A549 (cell line): ENCODE results near the gene LCK. TPM values are rescaled to one million over a fixed set of nuclear protein-coding genes. Genes with fewer than 3 reads are reported as not detected.
A peak's percentile ranks its signal among the peaks of the same experiment; 100 is the strongest.

Experiments
- ATAC-seq, 2 experiments: fragments of 200-7000 bp in 1 of 2; fragments of >200 bp in 1 of 2; cut with Nextera tagmentation in 1 of 2; cut with Tn5 transposase in 1 of 2; 3 replicates each; pipeline versions ENCODE4 v1.8.0 to v1.9.1; 2018 to 2020; ENCODE audit warnings: mild to moderate bottlenecking in 1 of 2, moderate library complexity in 1 of 2
- CTCF ChIA-PET: fragments of 300-600 bp; sonication (Branson Sonifier 250); formaldehyde crosslinking; extraction: SDS; loops from one replicate; lab custom pipeline; 2021; ENCODE audit warnings: antibody characterized with exemption, inconsistent platforms; lab: Yijun Ruan, JAX
- POLR2A ChIA-PET: fragments of 350-600 bp; formaldehyde crosslinking; extraction: SDS; loops from one replicate; lab custom pipeline; 2021; ENCODE audit warnings: antibody characterized with exemption, inconsistent platforms; lab: Yijun Ruan, JAX
- DNase-seq, 2 experiments: peaks; one replicate each; pipeline versions ENCODE4 v3.0.0 to v3.0.0-alpha.2; 2011 to 2016; ENCODE audit warnings: low read depth in 1 of 2, low spot score in 1 of 2
- FAIRE-seq: peaks from 2 replicates; lab custom pipeline; 2011; peaks lifted over from hg19 to GRCh38; lab: Jason Lieb, UNC
- H3K27ac ChIP-seq, 2 experiments: fragments of >200 bp; sonication (Bioruptor Twin); formaldehyde crosslinking; 3 replicates each; pipeline ENCODE4 v1.5.1; 2016 to 2017
- H3K4me1 ChIP-seq: fragments of >200 bp; sonication (Bioruptor Twin); formaldehyde crosslinking; 3 replicates; pipeline ENCODE4 v1.6.1; 2016
- H3K4me2 ChIP-seq: fragments of >200 bp; sonication (Bioruptor Twin); formaldehyde crosslinking; 3 replicates; pipeline ENCODE4 v1.6.1; 2016
- H3K4me3 ChIP-seq: fragments of >200 bp; sonication (Bioruptor Twin); formaldehyde crosslinking; 3 replicates; pipeline ENCODE4 v1.5.1; 2016
- H3K9me3 ChIP-seq: fragments of >200 bp; sonication (Bioruptor Twin); formaldehyde crosslinking; 3 replicates; pipeline ENCODE4 v1.6.1; 2016
- CBX2 ChIP-seq: fragments of 200-600 bp; sonication (generic); IDR thresholded peaks from 2 replicates; pipeline ENCODE4 v1.6.1; 2016; ENCODE audit warnings: low read depth, mild to moderate bottlenecking, borderline replicate concordance
- CBX8 ChIP-seq: fragments of 200-600 bp; sonication (generic); IDR thresholded peaks from 2 replicates; pipeline ENCODE4 v1.6.1; 2016
- CEBPB ChIP-seq, 2 experiments: fragments of >200 bp in 1 of 2; sonication (Bioruptor Twin) in 1 of 2; formaldehyde crosslinking in 1 of 2; IDR thresholded peaks; 2 replicates each; pipeline ENCODE4 v1.6.1; 2012 to 2016
- CHD4 ChIP-seq: fragments of 200-600 bp; sonication (generic); IDR thresholded peaks from 2 replicates; pipeline ENCODE4 v1.6.1; 2016; ENCODE audit warnings: antibody characterized with exemption, mild to moderate bottlenecking, borderline replicate concordance
- EHMT2 ChIP-seq: fragments of 200-600 bp; sonication (generic); IDR thresholded peaks from 2 replicates; pipeline ENCODE4 v1.6.1; 2016; ENCODE audit warnings: antibody characterized with exemption, low read depth, mild to moderate bottlenecking, moderate library complexity
- EP300 ChIP-seq, 2 experiments: fragments of >200 bp; sonication (Bioruptor Twin); formaldehyde crosslinking; IDR thresholded peaks; 2 replicates in 1 of 2; 3 replicates in 1 of 2; pipeline ENCODE4 v1.6.1; 2016 to 2017
- JUN ChIP-seq, 2 experiments: fragments of >200 bp; sonication (Bioruptor Twin); formaldehyde crosslinking; IDR thresholded peaks; 2 replicates in 1 of 2; 3 replicates in 1 of 2; pipeline ENCODE4 v1.6.1; 2016 to 2017
- KDM5A ChIP-seq: fragments of 200-600 bp; sonication (generic); IDR thresholded peaks from 2 replicates; pipeline ENCODE4 v1.6.1; 2016; ENCODE audit warnings: antibody characterized with exemption, mild to moderate bottlenecking
- MAFK ChIP-seq: fragments of 450-650 bp; IDR thresholded peaks from 2 replicates; pipeline ENCODE4 v1.6.1; 2014; ENCODE audit not compliant: partially characterized antibody
- MAX ChIP-seq: IDR thresholded peaks from 2 replicates; pipeline ENCODE4 v1.6.1; 2012
- MYC ChIP-seq: IDR thresholded peaks from 2 replicates; pipeline ENCODE4 v1.6.1; 2012; ENCODE audit warnings: mild to moderate bottlenecking, inconsistent platforms, low read length, improper control_type of control experiment, borderline replicate concordance
- NFE2L2 ChIP-seq: fragments of 150-350 bp; conservative IDR thresholded peaks from 2 replicates; pipeline ENCODE4 v1.6.1; 2014; ENCODE audit warnings: low read length
- NPAS2 ChIP-seq: fragments of 250-450 bp; sonication (Bioruptor Pico); IDR thresholded peaks from 2 replicates; pipeline ENCODE4 v1.8.0; 2022; ENCODE audit warnings: mild to moderate bottlenecking, moderate library complexity, borderline replicate concordance
- NR3C1 ChIP-seq: fragments of >200 bp; sonication (Bioruptor Twin); formaldehyde crosslinking; IDR thresholded peaks from 3 replicates; pipeline ENCODE4 v1.6.1; 2017
- RAD21 ChIP-seq, 2 experiments: fragments of >200 bp in 1 of 2; sonication (Bioruptor Twin) in 1 of 2; formaldehyde crosslinking in 1 of 2; IDR thresholded peaks in 1 of 2; conservative IDR thresholded peaks in 1 of 2; 2 replicates in 1 of 2; 3 replicates in 1 of 2; pipeline ENCODE4 v1.6.1; 2012 to 2018; ENCODE audit warnings: inconsistent platforms in 1 of 2
- RARB ChIP-seq: fragments of 250-450 bp; sonication (Bioruptor Pico); IDR thresholded peaks from 2 replicates; pipeline ENCODE4 v1.8.0; 2021; ENCODE audit warnings: mild to moderate bottlenecking, moderate library complexity
- RNF2 ChIP-seq: fragments of 200-600 bp; sonication (generic); IDR thresholded peaks from 2 replicates; pipeline ENCODE4 v1.6.1; 2016; ENCODE audit warnings: low read depth, mild to moderate bottlenecking, antibody characterized with exemption, moderate library complexity, borderline replicate concordance
- SREBF2 ChIP-seq: fragments of 450-650 bp; IDR thresholded peaks from 2 replicates; pipeline ENCODE4 v1.6.1; 2014; ENCODE audit warnings: mild to moderate bottlenecking, moderate library complexity
- TFCP2L1 ChIP-seq: fragments of 250-450 bp; sonication (Bioruptor Pico); IDR thresholded peaks from 2 replicates; pipeline ENCODE4 v1.5.0; 2021; ENCODE audit warnings: mild to moderate bottlenecking
- ZC3H11A ChIP-seq: fragments of 450-650 bp; IDR thresholded peaks from 2 replicates; pipeline ENCODE4 v1.6.1; 2014; ENCODE audit warnings: antibody characterized with exemption, mild to moderate bottlenecking
- ZFP36 ChIP-seq: fragments of 450-650 bp; IDR thresholded peaks from 2 replicates; pipeline ENCODE4 v1.6.1; 2014; ENCODE audit warnings: borderline replicate concordance; ENCODE audit not compliant: partially characterized antibody
- WGBS: methylation state at CpG from one replicate; pipeline ENCODE4 v1.1.6; 2017; ENCODE audit errors: missing lambda C conversion rate; 5-methylcytosine and 5-hydroxymethylcytosine counted together
- polyA plus RNA-seq, 4 experiments: library from polyadenylated mRNA; depleted of rRNA in 3 of 4; stranded (reverse); fragments of >200 nt; fragmentation: RNase III in 1 of 4; extraction: RNeasy Plus Mini Kit Qiagen cat#74134 plus additional on column Dnase treatment in 1 of 4; gene quantifications; 2 replicates in 3 of 4; 3 replicates in 1 of 4; pipeline ENCODE4 v1.2.3, GENCODE V29; 2011 to 2017
- TF ChIP-seq, protein P1 (sequence below): fragments of >200 bp; sonication (Bioruptor Twin); formaldehyde crosslinking; IDR thresholded peaks from 2 replicates; pipeline ENCODE4 v1.6.1; 2016
- TF ChIP-seq, protein P2 (sequence below): fragments of 250-450 bp; sonication (Bioruptor Pico); IDR thresholded peaks from 2 replicates; pipeline ENCODE4 v1.5.0; 2020; ENCODE audit warnings: low read depth, mild to moderate bottlenecking, moderate library complexity
- TF ChIP-seq, protein P3 (sequence below): fragments of >200 bp; sonication (Bioruptor Twin); formaldehyde crosslinking; IDR thresholded peaks from 3 replicates; pipeline ENCODE4 v1.5.1; 2016

Gene LCK
- polyA plus RNA-seq, 2 of the 4 experiments (the other 2 are of a cell fraction): 0.03 TPM; not detected in 1

GRCh38 chr1:32327204-32327603 lies 76.1 kb downstream of the LCK start:
- 100% methylated on average over 8 of the region's 11 CpGs for WGBS
- Histone ChIP-seq H3K27ac (no peak overlapping the region), H3K4me1 (peaks cover 20% of the 10 kb centered on the region), H3K4me2 (no peak overlapping the region), H3K4me3 (no peak overlapping the region), H3K9me3 (no peaks in the 10 kb centered on the region)
- DNase-seq (no peak), ATAC-seq (no peak), FAIRE-seq (no peak)
- POLR2A ChIA-PET: no interaction called here
- no peak for TF ChIP-seq KDM5A
- TF ChIP-seq NPAS2 (CRISPR knock-in tag): no peak
- no peak for TF ChIP-seq ZC3H11A
- TF ChIP-seq, protein P1, sequence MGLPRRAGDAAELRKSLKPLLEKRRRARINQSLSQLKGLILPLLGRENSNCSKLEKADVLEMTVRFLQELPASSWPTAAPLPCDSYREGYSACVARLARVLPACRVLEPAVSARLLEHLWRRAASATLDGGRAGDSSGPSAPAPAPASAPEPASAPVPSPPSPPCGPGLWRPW: no peak
- TF ChIP-seq MYC: no peak
- no peak for TF ChIP-seq CBX8
- TF ChIP-seq NFE2L2: no peak
- TF ChIP-seq MAX: no peak
- no peak for TF ChIP-seq CBX2
- TF ChIP-seq JUN (IDR thresholded peaks at IDR 0.05): no peak
- no peak for TF ChIP-seq RARB
- no peak for TF ChIP-seq CHD4
- no peak for TF ChIP-seq EP300 (IDR thresholded peaks at IDR 0.05)
- TF ChIP-seq CEBPB (IDR thresholded peaks at IDR 0.05): no peak
- TF ChIP-seq MAFK: no peak
- TF ChIP-seq EHMT2: no peak
- no peak for TF ChIP-seq TFCP2L1 (CRISPR knock-in tag)
- TF ChIP-seq RNF2: no peak
- TF ChIP-seq NR3C1: no peak
- CTCF ChIA-PET: interaction anchor here (0.9 kb wide), 1 partner anchor 112 kb away, joined by 4 read pairs; no protein-coding TSS in a partner anchor

- ChIA-PET CTCF (interaction anchor here (1.5 to 5.3 kb wide), 2 partner anchors 15 to 115 kb away, joined by 3 to 20 read pairs; no protein-coding TSS in a partner anchor), POLR2A (interaction anchor here (1.2 to 2.0 kb wide), 2 partner anchors 8 to 65 kb away, joined by 4 to 7 read pairs; partner anchors contain the start of gene BSDC1)
- Histone ChIP-seq H3K4me2 (no peak overlapping the region), H3K9me3 (no peaks in the 10 kb centered on the region), H3K4me1 (peaks cover 28% of the 10 kb centered on the region), H3K4me3 (no peak overlapping the region), H3K27ac (no peak overlapping the region)
- 87% methylated on average over 4 of the region's 4 CpGs for WGBS
- DNase-seq (no peak), ATAC-seq (no peak), FAIRE-seq (no peak)
- TF ChIP-seq, protein P2, sequence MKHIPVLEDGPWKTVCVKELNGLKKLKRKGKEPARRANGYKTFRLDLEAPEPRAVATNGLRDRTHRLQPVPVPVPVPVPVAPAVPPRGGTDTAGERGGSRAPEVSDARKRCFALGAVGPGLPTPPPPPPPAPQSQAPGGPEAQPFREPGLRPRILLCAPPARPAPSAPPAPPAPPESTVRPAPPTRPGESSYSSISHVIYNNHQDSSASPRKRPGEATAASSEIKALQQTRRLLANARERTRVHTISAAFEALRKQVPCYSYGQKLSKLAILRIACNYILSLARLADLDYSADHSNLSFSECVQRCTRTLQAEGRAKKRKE (CRISPR knock-in tag): no peak
- TF ChIP-seq SREBF2 (no peak), RAD21 (conservative IDR thresholded peaks at IDR 0.05 in 1 of 2, IDR thresholded peaks at IDR 0.05 in 1 of 2) (no peak), ZFP36 (peak; percentile 49)
- TF ChIP-seq, protein P3, sequence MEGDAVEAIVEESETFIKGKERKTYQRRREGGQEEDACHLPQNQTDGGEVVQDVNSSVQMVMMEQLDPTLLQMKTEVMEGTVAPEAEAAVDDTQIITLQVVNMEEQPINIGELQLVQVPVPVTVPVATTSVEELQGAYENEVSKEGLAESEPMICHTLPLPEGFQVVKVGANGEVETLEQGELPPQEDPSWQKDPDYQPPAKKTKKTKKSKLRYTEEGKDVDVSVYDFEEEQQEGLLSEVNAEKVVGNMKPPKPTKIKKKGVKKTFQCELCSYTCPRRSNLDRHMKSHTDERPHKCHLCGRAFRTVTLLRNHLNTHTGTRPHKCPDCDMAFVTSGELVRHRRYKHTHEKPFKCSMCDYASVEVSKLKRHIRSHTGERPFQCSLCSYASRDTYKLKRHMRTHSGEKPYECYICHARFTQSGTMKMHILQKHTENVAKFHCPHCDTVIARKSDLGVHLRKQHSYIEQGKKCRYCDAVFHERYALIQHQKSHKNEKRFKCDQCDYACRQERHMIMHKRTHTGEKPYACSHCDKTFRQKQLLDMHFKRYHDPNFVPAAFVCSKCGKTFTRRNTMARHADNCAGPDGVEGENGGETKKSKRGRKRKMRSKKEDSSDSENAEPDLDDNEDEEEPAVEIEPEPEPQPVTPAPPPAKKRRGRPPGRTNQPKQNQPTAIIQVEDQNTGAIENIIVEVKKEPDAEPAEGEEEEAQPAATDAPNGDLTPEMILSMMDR: no peak
Measured at GRCh38 chr1:32329931-32330466, 78.9 kb downstream of the LCK start.
